Upper lobe of left lung (tissue), 6 donors: ENCODE data around the gene VAMP2. TPM values are rescaled to one million over a fixed set of nuclear protein-coding genes. Genes with fewer than 3 reads are reported as not detected.
A peak's percentile ranks its signal among the peaks of the same experiment; 100 is the strongest.

Experiments
- ATAC-seq, 2 donors: fragments of 200-7000 bp; cut with Tn5 transposase; one replicate each; pipeline ENCODE4 v1.9.1; 2022; ENCODE audit warnings: mild to moderate bottlenecking in 2 of 2, moderate library complexity in 2 of 2; ENCODE audit not compliant: low FRiP score in 2 of 2
- DNase-seq, 2 donors: peaks; one replicate each; pipeline ENCODE4 v3.0.0-alpha.2; 2019 to 2020
- H3K27ac ChIP-seq, 4 donors: fragments of 200-600 bp; sonication (generic); one replicate each; pipeline ENCODE4 v1.5.1; 2016 to 2019
- H3K27me3 ChIP-seq, 4 donors: fragments of 200-600 bp; sonication (generic); one replicate each; pipeline ENCODE4 v1.5.1; 2017 to 2019
- H3K36me3 ChIP-seq, 4 donors: fragments of 200-600 bp; sonication (generic); one replicate each; pipeline ENCODE4 v1.5.1; 2016 to 2019
- H3K4me1 ChIP-seq, 4 donors: fragments of 200-600 bp; sonication (generic); one replicate each; pipeline ENCODE4 v1.5.1; 2018 to 2019
- H3K4me3 ChIP-seq, 4 donors: fragments of 200-600 bp; sonication (generic); one replicate each; pipeline ENCODE4 v1.5.1; 2017 to 2019; ENCODE audit warnings: mild to moderate bottlenecking in 2 of 4, moderate library complexity in 1 of 4
- H3K9me3 ChIP-seq, 4 donors: fragments of 200-600 bp; sonication (generic); one replicate each; pipeline ENCODE4 v1.5.1; 2018 to 2019
- EP300 ChIP-seq, 4 donors: sonication (generic); formaldehyde crosslinking; IDR thresholded peaks; one replicate each; pipeline ENCODE4 v1.5.1; 2017; ENCODE audit warnings: antibody characterized with exemption in 4 of 4, control low read depth in 2 of 4
- POLR2A ChIP-seq, 4 donors: fragments of 450-650 bp; IDR thresholded peaks; one replicate each; pipeline ENCODE4 v1.5.1; 2016 to 2017; ENCODE audit warnings: antibody characterized with exemption in 4 of 4, mild to moderate bottlenecking in 2 of 4
- POLR2AphosphoS5 ChIP-seq, 2 donors: sonication (generic); formaldehyde crosslinking; IDR thresholded peaks; one replicate each; pipeline ENCODE4 v1.5.1; 2017; ENCODE audit warnings: antibody characterized with exemption in 2 of 2
- WGBS, 2 donors: methylation state at CpG; one replicate each; pipeline ENCODE4 v1.1.5; 2017 to 2018; 5-methylcytosine and 5-hydroxymethylcytosine counted together
- total RNA-seq, 6 donors: library from RNA; depleted of rRNA in 4 of 6; stranded (reverse); fragments of >200 nt in 4 of 6; gene quantifications; one replicate each; pipeline versions ENCODE4 v1.1.0 to v1.2.1, GENCODE V29; 2016 to 2021
- TF ChIP-seq, protein P1 (sequence below), 6 experiments: fragments of 450-650 bp in 4 of 6; fragments of 200-600 bp in 2 of 6; sonication (generic) in 2 of 6; IDR thresholded peaks; one replicate each; pipeline ENCODE4 v1.5.1; 2016 to 2019; ENCODE audit warnings: antibody characterized with exemption in 6 of 6
- donor health status: DM: no; HTN: no; CAD: no; lungs with moderate emphysema.
- donor health status: DM: no; HTN: yes; CAD: no; lungs with severe emphysema.

Gene VAMP2
- total RNA-seq, 6 donors from 2014 or later: 27.2 to 75.8 (median 49.8) TPM

DNA sequence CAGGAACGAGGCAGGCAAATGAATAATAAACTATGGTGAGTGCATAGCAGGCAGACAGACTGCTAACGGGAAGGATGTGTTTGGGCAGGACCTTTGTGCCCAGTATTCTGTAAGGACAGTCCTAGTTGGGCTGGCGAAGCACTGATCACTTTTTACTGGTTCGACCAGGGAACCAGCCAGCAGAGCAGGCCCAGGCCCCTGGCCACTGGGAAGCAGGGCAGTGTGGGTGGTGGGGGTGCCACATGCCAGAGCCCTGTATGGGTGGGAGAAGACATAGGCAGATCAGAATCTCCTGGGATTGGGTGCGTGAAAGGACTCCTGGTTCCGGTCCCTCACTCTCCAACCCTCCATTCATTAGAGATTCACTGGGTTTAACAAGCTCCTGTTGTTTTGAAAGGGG, 4.0 kb upstream of the VAMP2 start:
- Histone ChIP-seq H3K36me3 (peaks cover 0 to 1% (median 0%) of the 10 kb centered on the region in 4 donors), H3K4me3 (no peak overlapping the region)
- DNase-seq: peak in 1 of 2 donors; percentile 38

GRCh38 chr17:8164815-8165131, 2.0 kb upstream of the VAMP2 start:
- H3K9me3 ChIP-seq: no peaks in the 10 kb centered on the region
- WGBS, 2 donors: 74 to 75% methylated on average over 6 of the region's 6 CpGs
- no peaks in the 10 kb centered on the region for H3K27me3 ChIP-seq
- H3K27ac ChIP-seq: peak overlapping the region; percentile 95 to 99 (median 97)
- no peak for ATAC-seq
- TF ChIP-seq, protein P1, sequence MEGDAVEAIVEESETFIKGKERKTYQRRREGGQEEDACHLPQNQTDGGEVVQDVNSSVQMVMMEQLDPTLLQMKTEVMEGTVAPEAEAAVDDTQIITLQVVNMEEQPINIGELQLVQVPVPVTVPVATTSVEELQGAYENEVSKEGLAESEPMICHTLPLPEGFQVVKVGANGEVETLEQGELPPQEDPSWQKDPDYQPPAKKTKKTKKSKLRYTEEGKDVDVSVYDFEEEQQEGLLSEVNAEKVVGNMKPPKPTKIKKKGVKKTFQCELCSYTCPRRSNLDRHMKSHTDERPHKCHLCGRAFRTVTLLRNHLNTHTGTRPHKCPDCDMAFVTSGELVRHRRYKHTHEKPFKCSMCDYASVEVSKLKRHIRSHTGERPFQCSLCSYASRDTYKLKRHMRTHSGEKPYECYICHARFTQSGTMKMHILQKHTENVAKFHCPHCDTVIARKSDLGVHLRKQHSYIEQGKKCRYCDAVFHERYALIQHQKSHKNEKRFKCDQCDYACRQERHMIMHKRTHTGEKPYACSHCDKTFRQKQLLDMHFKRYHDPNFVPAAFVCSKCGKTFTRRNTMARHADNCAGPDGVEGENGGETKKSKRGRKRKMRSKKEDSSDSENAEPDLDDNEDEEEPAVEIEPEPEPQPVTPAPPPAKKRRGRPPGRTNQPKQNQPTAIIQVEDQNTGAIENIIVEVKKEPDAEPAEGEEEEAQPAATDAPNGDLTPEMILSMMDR (IDR thresholded peaks at IDR 0.05): no peak
- TF ChIP-seq POLR2AphosphoS5 (IDR thresholded peaks at IDR 0.05) (no peak), POLR2A (IDR thresholded peaks at IDR 0.05) (no peak), EP300 (IDR thresholded peaks at IDR 0.05) (no peak)
- peaks cover 35 to 41% (median 38%) of the 10 kb centered on the region in 4 donors for H3K4me1 ChIP-seq
- H3K36me3 ChIP-seq: peaks cover 0 to 17% (median 5%) of the 10 kb centered on the region in 4 donors
- DNase-seq: no peak
- no peak overlapping the region for H3K4me3 ChIP-seq

More for the DNA sequence above, 4.0 kb upstream of the VAMP2 start:
- ATAC-seq: no peak
- no peak for TF ChIP-seq POLR2A (IDR thresholded peaks at IDR 0.05)
- no peak for TF ChIP-seq POLR2AphosphoS5 (IDR thresholded peaks at IDR 0.05)
- TF ChIP-seq, protein P1 (IDR thresholded peaks at IDR 0.05): no peak
- H3K9me3 ChIP-seq: no peaks in the 10 kb centered on the region
- H3K27ac ChIP-seq: no peak overlapping the region
- H3K27me3 ChIP-seq: no peaks in the 10 kb centered on the region
- WGBS, 2 donors: 91 to 92% methylated on average over 5 to 6 of the region's 6 CpGs
- H3K4me1 ChIP-seq: peaks cover 22 to 25% (median 25%) of the 10 kb centered on the region in 4 donors

DNA sequence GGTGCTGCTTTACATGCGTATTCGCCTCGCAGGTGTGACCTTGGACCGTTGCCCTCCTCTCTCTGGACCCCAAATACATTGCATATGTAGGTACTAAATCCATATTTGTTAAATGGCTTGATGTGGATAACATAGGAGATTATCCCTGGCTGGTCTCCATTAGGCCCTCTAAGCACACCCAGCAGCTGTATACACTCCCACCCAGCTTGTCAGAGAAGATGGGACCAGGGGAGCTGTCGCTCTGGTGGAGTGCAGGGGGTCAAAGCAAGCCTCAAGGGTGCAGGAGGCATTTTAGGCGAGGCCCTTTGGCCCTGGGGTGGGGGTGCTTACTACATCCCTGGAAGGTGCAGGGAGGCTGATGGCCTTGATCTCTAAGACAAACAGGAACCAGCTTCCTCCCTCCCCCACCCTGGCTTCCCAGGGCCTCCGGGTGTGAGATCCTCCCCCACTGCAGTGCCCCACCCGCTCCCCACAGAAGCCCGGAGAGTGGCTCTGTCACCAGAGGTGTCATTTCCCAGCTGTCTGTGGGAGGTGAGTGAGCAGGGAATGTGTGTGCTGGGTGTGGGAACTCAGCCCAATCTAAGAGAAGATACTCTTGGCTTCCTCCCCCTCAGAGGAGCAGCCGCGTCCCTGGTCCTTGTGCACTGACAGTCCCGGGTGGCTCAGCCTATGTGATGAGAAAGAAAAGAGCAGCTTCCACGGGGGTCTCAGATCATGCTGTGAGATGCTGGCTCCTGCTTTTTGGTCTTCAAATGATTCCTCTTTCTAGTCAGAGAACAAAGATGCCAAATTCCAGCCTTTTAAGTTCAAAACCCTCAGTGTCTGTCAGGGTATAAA, 1.4 kb upstream of the VAMP2 start:
- Histone ChIP-seq H3K27me3 (no peaks in the 10 kb centered on the region), H3K4me3 (peak overlapping the region in 2 of 4 donors; percentile 2 to 95), H3K9me3 (no peaks in the 10 kb centered on the region), H3K4me1 (peaks cover 35 to 47% (median 40%) of the 10 kb centered on the region in 4 donors), H3K36me3 (peaks cover 4 to 23% (median 8%) of the 10 kb centered on the region in 4 donors), H3K27ac (peak overlapping the region; percentile 95 to 99 (median 97))
- TF ChIP-seq POLR2AphosphoS5 (IDR thresholded peaks at IDR 0.05) (peak; percentile 70 to 81), POLR2A (IDR thresholded peaks at IDR 0.05) (no peak), EP300 (IDR thresholded peaks at IDR 0.05) (peak in 1 of 4 donors; percentile 52)
- TF ChIP-seq, protein P1 (IDR thresholded peaks at IDR 0.05): no peak
- DNase-seq: peak; percentile 17 to 86
- 27 to 43% methylated on average over 6 to 13 of the region's 13 CpGs for WGBS, 2 donors
- peak; percentile 63 to 72 for ATAC-seq

DNA sequence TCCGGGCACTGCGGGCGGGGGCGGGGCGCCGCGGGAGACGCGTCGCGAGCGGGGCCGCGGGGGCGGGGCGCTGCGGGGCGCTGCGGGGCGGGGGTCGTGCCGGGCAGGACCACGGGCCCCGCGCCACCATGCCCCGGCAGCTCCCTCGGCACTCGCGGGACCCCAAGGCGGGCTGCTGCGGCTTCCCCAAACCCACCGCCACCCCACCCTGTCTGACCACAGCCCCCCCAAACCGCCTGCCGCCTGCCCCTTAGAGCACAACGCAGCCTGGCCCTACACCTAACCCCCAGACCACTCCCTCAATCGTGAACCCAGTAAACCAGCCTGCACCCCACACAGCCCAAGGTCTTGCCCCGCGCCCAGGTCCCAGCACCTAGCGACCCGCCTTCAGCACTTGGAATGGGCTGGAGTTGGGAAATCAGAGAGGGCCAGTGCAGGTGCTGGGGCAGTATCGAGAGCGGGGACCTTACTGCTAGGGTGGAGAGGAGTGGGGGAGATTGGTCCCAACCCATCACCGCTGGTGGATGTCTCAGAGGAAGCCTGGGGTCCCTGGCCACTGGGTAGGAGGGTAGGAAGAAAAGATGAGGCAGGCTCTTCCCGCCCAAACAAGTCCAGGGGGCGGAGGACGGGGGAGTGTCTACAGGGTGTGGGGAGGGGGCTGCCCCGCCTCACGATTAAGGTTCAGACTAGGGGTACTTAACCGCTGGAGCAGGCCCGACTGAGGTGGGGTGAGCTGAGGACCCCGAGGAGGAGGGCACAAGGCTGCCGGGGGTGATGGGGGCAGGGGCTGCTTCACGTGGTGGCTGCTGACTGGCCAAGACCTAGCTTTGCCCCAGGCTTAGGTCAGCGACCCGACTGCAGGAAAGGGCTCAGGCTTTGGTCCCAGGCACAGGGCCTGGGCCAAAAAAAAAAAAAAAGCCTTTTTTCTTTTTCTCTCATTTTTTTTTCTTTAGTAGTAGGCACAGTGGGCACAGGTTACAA, 539 bp upstream of the VAMP2 start:
- peak in 1 of 2 donors; percentile 50 for DNase-seq
- H3K4me1 ChIP-seq: peaks cover 38 to 51% (median 46%) of the 10 kb centered on the region in 4 donors
- TF ChIP-seq, protein P1 (IDR thresholded peaks at IDR 0.05): no peak
- TF ChIP-seq EP300 (IDR thresholded peaks at IDR 0.05) (no peak), POLR2A (IDR thresholded peaks at IDR 0.05) (no peak), POLR2AphosphoS5 (IDR thresholded peaks at IDR 0.05) (no peak)
- peak overlapping the region; percentile 25 to 95 (median 77) for H3K4me3 ChIP-seq
- WGBS, 2 donors: 7 to 27% methylated on average over 12 to 43 of the region's 55 CpGs
- H3K27ac ChIP-seq: peak overlapping the region; percentile 95 to 99 (median 97)
- ATAC-seq: peak; percentile 1 to 38
- no peaks in the 10 kb centered on the region for H3K9me3 ChIP-seq
- no peaks in the 10 kb centered on the region for H3K27me3 ChIP-seq
- peaks cover 4 to 26% (median 8%) of the 10 kb centered on the region in 4 donors for H3K36me3 ChIP-seq
